PC-3 (cell line): ENCODE data around the gene ANKFN1.

Experiments
- CTCF ChIP-seq: fragments of 300-600 bp; sonication (generic); conservative IDR thresholded peaks from 2 replicates; pipeline ENCODE4 v1.5.1; 2017; ENCODE audit warnings: antibody characterized with exemption, low read depth, mild to moderate bottlenecking, low read length
- EZH2 ChIP-seq: fragments of 300-600 bp; sonication (generic); IDR thresholded peaks from one replicate; pipeline ENCODE4 v1.6.1; 2017; ENCODE audit warnings: antibody characterized with exemption, mild to moderate bottlenecking, low read length; ENCODE audit not compliant: unreplicated experiment
- EZH2phosphoT487 ChIP-seq: fragments of 300-600 bp; sonication (generic); IDR thresholded peaks from 2 replicates; pipeline ENCODE4 v1.6.1; 2018; ENCODE audit warnings: mild to moderate bottlenecking, antibody characterized with exemption, low read length, borderline replicate concordance

- TF ChIP-seq EZH2phosphoT487 (no peak), CTCF (no peak), EZH2 (no peak)
These were observed 131.2 kb downstream of the ANKFN1 start for GRCh38 chr17:56284482-56284881.
